Measurements from ENCODE around the gene IFT80.

The IFT80 gene

GRCh38 chr3:160291290-160291908 is 107.6 kb downstream of the IFT80 start:
- Histone ChIP-seq H3K9me3 (ENCODE audit: insufficient read depth, low read length) (no peaks in the 10 kb centered on the region), H3K9ac (ENCODE audit: low read length) (no peak overlapping the region), H3K4me2 (ENCODE audit: low read depth, low read length, poor library complexity, severe bottlenecking) (no peak overlapping the region)

DNA sequence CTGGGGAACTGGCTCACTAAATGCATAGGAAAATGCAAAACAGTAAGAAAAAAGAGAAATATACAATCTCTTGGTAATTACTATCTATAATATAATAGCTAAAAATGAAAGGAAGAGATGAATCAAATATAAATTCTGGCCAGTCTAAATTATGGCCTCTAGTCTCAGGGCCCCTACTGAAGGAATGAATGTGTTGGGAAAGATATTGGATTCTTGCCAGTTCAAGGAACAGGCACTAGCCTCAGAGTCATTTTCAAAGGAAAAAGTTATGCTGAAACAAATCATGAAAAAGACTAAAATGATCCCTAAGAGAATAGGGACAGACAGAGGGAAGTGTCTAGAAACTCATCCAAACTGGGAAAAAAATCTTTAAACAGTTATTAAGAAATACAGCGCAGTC is 111.4 kb downstream of the IFT80 start:
- no peaks in the 10 kb centered on the region for H3K27me3 ChIP-seq (ENCODE audit: low read length)
- TF ChIP-seq, protein P1, sequence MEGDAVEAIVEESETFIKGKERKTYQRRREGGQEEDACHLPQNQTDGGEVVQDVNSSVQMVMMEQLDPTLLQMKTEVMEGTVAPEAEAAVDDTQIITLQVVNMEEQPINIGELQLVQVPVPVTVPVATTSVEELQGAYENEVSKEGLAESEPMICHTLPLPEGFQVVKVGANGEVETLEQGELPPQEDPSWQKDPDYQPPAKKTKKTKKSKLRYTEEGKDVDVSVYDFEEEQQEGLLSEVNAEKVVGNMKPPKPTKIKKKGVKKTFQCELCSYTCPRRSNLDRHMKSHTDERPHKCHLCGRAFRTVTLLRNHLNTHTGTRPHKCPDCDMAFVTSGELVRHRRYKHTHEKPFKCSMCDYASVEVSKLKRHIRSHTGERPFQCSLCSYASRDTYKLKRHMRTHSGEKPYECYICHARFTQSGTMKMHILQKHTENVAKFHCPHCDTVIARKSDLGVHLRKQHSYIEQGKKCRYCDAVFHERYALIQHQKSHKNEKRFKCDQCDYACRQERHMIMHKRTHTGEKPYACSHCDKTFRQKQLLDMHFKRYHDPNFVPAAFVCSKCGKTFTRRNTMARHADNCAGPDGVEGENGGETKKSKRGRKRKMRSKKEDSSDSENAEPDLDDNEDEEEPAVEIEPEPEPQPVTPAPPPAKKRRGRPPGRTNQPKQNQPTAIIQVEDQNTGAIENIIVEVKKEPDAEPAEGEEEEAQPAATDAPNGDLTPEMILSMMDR (IDR thresholded peaks at IDR 0.05; ENCODE audit: insufficient read depth, low read length, poor library complexity, severe bottlenecking), result no peak
- TF ChIP-seq EZH2phosphoT487 (conservative IDR thresholded peaks at IDR 0.05; ENCODE audit: low read length), result no peak

More at GRCh38 chr3:160291290-160291908, 107.6 kb downstream of the IFT80 start:
- H2AFZ ChIP-seq (ENCODE audit: low read depth, low read length, severe bottlenecking), result no peak overlapping the region
- H4K20me1 ChIP-seq (ENCODE audit: low read depth, low read length), result no peaks in the 10 kb centered on the region
- H3K9me2 ChIP-seq (replicated peaks; ENCODE audit: insufficient read depth, low read length), result no peaks in the 10 kb centered on the region
- no peak for TF ChIP-seq EZH2phosphoT487 (conservative IDR thresholded peaks at IDR 0.05; ENCODE audit: low read length)
- TF ChIP-seq, protein P1 (IDR thresholded peaks at IDR 0.05; ENCODE audit: insufficient read depth, low read length, poor library complexity, severe bottlenecking), result no peak
- no peak overlapping the region for H3K4me3 ChIP-seq (ENCODE audit: insufficient read depth, low read length, poor library complexity, severe bottlenecking)
- no peaks in the 10 kb centered on the region for H3K27me3 ChIP-seq (ENCODE audit: low read length)
- no peaks in the 10 kb centered on the region for H3K36me3 ChIP-seq (ENCODE audit: low read length)
- no peaks in the 10 kb centered on the region for H3K79me2 ChIP-seq (ENCODE audit: insufficient read depth, low read length)
- no peaks in the 10 kb centered on the region for H3F3A ChIP-seq (ENCODE audit: insufficient read depth)
- no peak overlapping the region for H3K27ac ChIP-seq (ENCODE audit: low read depth, low read length)

GRCh38 chr3:160286231-160286630 is 112.8 kb downstream of the IFT80 start:
- no peak overlapping the region for H3K4me2 ChIP-seq (ENCODE audit: low read depth, low read length, poor library complexity, severe bottlenecking)
- no peak overlapping the region for H3K4me3 ChIP-seq (ENCODE audit: insufficient read depth, low read length, poor library complexity, severe bottlenecking)
- no peak overlapping the region for H3K27ac ChIP-seq (ENCODE audit: low read depth, low read length)
- no peaks in the 10 kb centered on the region for H4K20me1 ChIP-seq (ENCODE audit: low read depth, low read length)
- no peaks in the 10 kb centered on the region for H3K36me3 ChIP-seq (ENCODE audit: low read length)
- no peaks in the 10 kb centered on the region for H3F3A ChIP-seq (ENCODE audit: insufficient read depth)
- H3K27me3 ChIP-seq (ENCODE audit: low read length), result no peaks in the 10 kb centered on the region
- H3K79me2 ChIP-seq (ENCODE audit: insufficient read depth, low read length), result no peaks in the 10 kb centered on the region
- H2AFZ ChIP-seq (ENCODE audit: low read depth, low read length, severe bottlenecking), result no peak overlapping the region
- H3K9me2 ChIP-seq (replicated peaks; ENCODE audit: insufficient read depth, low read length), result no peaks in the 10 kb centered on the region
- TF ChIP-seq, protein P1 (IDR thresholded peaks at IDR 0.05; ENCODE audit: insufficient read depth, low read length, poor library complexity, severe bottlenecking), result no peak
- no peak for TF ChIP-seq EZH2phosphoT487 (conservative IDR thresholded peaks at IDR 0.05; ENCODE audit: low read length)
- no peaks in the 10 kb centered on the region for H3K9me3 ChIP-seq (ENCODE audit: insufficient read depth, low read length)
- H3K9ac ChIP-seq (ENCODE audit: low read length), result no peak overlapping the region

More for the DNA sequence above, 111.4 kb downstream of the IFT80 start:
- Histone ChIP-seq H3K9me2 (replicated peaks; ENCODE audit: insufficient read depth, low read length) (no peaks in the 10 kb centered on the region), H3K36me3 (ENCODE audit: low read length) (no peaks in the 10 kb centered on the region), H3K4me2 (ENCODE audit: low read depth, low read length, poor library complexity, severe bottlenecking) (no peak overlapping the region), H3F3A (ENCODE audit: insufficient read depth) (no peaks in the 10 kb centered on the region), H3K27ac (ENCODE audit: low read depth, low read length) (no peak overlapping the region), H4K20me1 (ENCODE audit: low read depth, low read length) (no peaks in the 10 kb centered on the region), H3K4me3 (ENCODE audit: insufficient read depth, low read length, poor library complexity, severe bottlenecking) (no peak overlapping the region), H3K9me3 (ENCODE audit: insufficient read depth, low read length) (no peaks in the 10 kb centered on the region), H3K9ac (ENCODE audit: low read length) (no peak overlapping the region), H2AFZ (ENCODE audit: low read depth, low read length, severe bottlenecking) (no peak overlapping the region), H3K79me2 (ENCODE audit: insufficient read depth, low read length) (no peaks in the 10 kb centered on the region)
